CD4-positive, alpha-beta T cell treated with Interleukin-4 for 4 hours (primary cell): Measurements from ENCODE around the gene CCNY.

Source experiments
- DNase-seq: peaks from one replicate; pipeline ENCODE4 v3.0.0-alpha.2; 2020

The CCNY gene

GRCh38 chr10:35458500-35459448 is 122.5 kb downstream of the CCNY start:
- DNase-seq: no peak

GRCh38 chr10:35459449-35459847 is 123.1 kb downstream of the CCNY start:
- DNase-seq: no peak

GRCh38 chr10:35460852-35461460 is 124.6 kb downstream of the CCNY start:
- DNase-seq: no peak

- no peak for DNase-seq
Observed at GRCh38 chr10:35462491-35462934, 126.2 kb downstream of the CCNY start.

- DNase-seq: no peak
Observed at GRCh38 chr10:35463105-35463867, 127.0 kb downstream of the CCNY start.

- no peak for DNase-seq
Observed at GRCh38 chr10:35463878-35464277, 127.6 kb downstream of the CCNY start.

GRCh38 chr10:35464825-35465456 is 128.6 kb downstream of the CCNY start:
- no peak for DNase-seq

- no peak for DNase-seq
Observed at GRCh38 chr10:35465673-35466072, 129.4 kb downstream of the CCNY start.

- DNase-seq: no peak
Observed at GRCh38 chr10:35466170-35466569, 129.9 kb downstream of the CCNY start.

GRCh38 chr10:35466661-35467060 is 130.4 kb downstream of the CCNY start:
- DNase-seq: no peak

- no peak for DNase-seq
Observed at GRCh38 chr10:35467186-35467585, 130.9 kb downstream of the CCNY start.

GRCh38 chr10:35470248-35470924 is 134.1 kb downstream of the CCNY start:
- DNase-seq: no peak

GRCh38 chr10:35470925-35471315 is 134.6 kb downstream of the CCNY start:
- DNase-seq: no peak

GRCh38 chr10:35471435-35471834 is 135.1 kb downstream of the CCNY start:
- DNase-seq: no peak

GRCh38 chr10:35480142-35480541 is 143.8 kb downstream of the CCNY start:
- DNase-seq: no peak

- no peak for DNase-seq
Observed at GRCh38 chr10:35481413-35481812, 145.1 kb downstream of the CCNY start.

GRCh38 chr10:35486297-35486990 is 150.1 kb downstream of the CCNY start:
- no peak for DNase-seq

GRCh38 chr10:35487336-35488034 is 151.2 kb downstream of the CCNY start:
- DNase-seq: no peak

- DNase-seq: no peak
Observed at GRCh38 chr10:35488228-35488627, 151.9 kb downstream of the CCNY start.

GRCh38 chr10:35492386-35493195 is 156.3 kb downstream of the CCNY start:
- no peak for DNase-seq
